Activated CD4-positive, CD25-positive, alpha-beta regulatory T cell treated with anti-CD3 and anti-CD28 coated beads, Interleukin-2, amount 50 U/mL, for 24 hours (primary cell): ENCODE data around the gene DNASE1L3.

Experiments
- ATAC-seq, 2 donors: fragments of 150-1000 bp; cut with Tn5 transposase; one replicate each; pipeline ENCODE4 v1.10.0; 2021; ENCODE audit warnings: mild to moderate bottlenecking in 1 of 2, moderate library complexity in 1 of 2

Gene DNASE1L3

GRCh38 chr3:58198804-58199203, 12.0 kb downstream of the DNASE1L3 start:
- ATAC-seq, result no peak

GRCh38 chr3:58198362-58198761, 12.4 kb downstream of the DNASE1L3 start:
- ATAC-seq, result no peak

DNA sequence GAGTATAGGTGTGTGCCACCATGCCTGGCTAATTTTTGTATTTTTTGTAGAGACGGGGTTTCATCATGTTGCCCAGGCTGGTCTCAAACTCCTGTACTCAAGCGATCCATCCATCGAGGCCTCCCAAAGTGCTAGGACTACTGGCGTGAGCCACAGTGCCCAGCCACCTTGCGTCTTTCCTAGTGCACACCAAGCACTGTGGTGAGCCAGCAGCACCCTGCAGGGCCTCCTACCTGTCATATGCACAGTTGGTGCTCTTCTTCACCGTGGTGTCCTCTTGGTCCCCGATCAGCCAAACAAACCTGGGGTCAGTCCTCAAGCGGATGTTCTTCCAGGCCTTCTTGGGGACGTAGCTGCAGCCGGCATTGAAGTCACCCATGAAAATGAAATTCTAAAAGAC, 13.2 kb downstream of the DNASE1L3 start:
- no peak for ATAC-seq

DNA sequence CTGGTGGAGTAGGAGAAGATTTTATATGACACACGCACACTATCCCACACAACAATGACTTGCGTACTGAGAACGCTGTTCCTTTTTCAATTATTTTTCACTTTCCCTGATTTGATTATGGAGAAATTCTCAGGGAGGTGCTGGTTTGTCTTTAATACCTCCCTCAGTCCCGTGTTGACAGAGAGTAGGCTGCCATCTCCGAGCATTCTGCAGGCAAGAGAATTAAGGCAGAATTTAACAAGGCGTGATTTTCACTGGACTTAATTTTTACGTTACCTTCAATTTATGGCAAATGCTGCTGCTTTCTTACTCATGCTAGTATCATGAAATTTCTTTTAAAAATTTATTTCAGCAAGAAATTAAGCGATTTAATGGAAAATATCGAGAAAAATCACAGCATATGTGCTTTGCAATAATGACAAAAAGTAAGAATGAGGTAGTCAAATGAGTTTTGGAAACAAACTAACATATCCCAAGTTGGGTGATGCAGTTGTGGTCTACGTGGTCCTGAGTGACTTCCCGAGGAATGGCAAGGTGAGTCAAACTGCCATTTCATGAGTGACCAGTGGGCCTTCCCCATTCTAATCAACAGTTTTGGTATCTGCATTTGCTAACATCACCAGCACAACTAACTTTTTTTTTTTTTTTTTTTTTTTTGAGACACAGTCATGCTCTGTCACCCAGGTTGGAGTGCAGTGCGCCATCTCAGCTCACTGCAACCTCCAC, 16.9 kb downstream of the DNASE1L3 start:
- ATAC-seq, result no peak

- ATAC-seq, result no peak
Measured at GRCh38 chr3:58192069-58192468, 18.7 kb downstream of the DNASE1L3 start.

GRCh38 chr3:58191361-58191991, 19.3 kb downstream of the DNASE1L3 start:
- no peak for ATAC-seq

DNA sequence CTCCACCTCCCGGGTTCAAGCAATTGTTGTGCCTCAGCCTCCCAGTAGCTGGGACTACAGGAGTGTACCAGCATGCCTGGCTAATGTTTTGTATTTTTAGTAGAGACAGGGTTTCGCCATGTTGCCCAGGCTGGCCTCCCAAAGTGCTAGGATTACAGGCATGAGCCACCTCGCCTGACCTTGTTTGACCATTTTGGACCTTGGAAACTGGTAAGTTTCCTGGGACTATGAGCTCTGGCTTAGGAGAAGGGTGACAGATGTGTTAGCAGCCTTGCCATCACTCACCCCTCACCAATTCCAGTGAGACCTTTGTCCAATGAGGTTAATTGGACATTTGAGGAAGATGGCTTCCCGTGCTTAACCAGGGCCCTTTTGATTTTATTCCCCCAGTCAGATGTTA, 19.9 kb downstream of the DNASE1L3 start:
- ATAC-seq, result no peak

- ATAC-seq, result no peak
Measured at GRCh38 chr3:58190291-58190690, 20.5 kb downstream of the DNASE1L3 start.

DNA sequence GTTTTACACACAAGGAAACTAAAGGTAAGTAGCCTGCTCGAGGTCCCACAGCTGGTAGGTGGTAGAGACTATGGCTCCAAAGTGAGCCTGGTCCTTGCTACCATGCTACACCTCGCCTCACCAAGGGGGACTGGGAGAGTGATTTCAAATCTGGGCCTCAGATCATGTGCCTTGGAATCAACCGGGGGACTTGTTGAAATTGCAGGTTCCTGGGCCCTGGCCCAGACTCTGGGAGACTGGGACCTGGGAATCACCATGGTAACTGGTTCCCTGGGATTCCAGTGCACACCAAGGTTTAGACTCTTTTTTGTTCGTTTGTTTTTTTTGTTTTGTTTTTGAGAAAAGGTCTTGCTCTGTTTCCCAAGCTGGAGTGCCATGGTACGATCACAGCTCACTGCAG, 21.1 kb downstream of the DNASE1L3 start:
- no peak for ATAC-seq

- no peak for ATAC-seq
Measured at GRCh38 chr3:58188921-58189451, 21.8 kb downstream of the DNASE1L3 start.

DNA sequence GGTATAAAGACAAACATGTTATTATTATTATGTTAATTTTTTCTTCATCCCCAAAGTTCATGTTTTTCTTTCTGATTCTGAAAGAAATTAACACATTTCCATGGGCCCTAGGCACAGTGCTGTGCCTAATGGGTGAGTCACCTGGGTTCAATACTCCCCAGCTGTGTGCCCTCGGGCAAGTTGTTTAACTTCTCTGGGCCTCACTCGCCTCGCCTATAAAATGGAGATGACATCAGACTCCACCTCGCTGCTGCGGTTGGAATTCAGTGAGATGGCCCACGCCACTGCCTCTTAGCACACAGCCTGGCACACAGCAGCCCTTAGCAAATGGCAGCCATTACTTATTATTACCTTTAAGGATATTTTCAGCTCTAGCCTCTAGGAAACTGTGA, 22.6 kb downstream of the DNASE1L3 start:
- no peak for ATAC-seq

- ATAC-seq, result no peak
Measured at GRCh38 chr3:58184982-58185360, 25.8 kb downstream of the DNASE1L3 start.

DNA sequence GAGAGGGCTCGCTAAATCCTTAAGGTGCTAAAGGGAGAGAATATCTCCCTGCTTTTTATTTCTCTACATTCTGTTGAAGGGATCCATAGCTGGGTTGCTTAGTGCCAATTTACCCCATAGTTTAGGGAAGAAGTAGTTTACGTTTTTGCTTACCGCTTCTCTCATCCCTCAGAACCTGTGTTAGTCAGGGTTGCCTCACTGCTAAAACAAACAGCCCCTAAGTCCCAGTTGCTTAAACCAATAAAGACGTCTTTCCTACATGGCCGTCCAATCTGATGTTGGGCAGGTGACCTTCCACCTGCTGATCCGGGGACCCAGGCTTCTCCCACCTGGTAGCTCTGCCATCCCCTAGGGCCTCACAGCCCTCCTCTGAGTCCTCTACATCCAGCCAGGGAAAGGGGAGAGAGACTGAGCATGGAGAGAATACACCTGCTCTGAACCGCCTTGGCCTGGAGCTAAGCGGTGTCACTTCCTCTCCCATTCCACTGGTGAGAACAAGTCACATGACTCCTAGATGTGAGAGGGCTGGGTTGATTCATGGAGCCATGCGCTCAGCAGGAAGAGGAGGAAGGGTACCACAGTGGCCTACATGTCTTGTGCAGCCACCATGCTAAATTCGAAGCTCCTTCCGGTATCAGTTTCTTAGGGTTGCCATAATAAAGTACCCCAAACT, 26.3 kb downstream of the DNASE1L3 start:
- ATAC-seq, result no peak

DNA sequence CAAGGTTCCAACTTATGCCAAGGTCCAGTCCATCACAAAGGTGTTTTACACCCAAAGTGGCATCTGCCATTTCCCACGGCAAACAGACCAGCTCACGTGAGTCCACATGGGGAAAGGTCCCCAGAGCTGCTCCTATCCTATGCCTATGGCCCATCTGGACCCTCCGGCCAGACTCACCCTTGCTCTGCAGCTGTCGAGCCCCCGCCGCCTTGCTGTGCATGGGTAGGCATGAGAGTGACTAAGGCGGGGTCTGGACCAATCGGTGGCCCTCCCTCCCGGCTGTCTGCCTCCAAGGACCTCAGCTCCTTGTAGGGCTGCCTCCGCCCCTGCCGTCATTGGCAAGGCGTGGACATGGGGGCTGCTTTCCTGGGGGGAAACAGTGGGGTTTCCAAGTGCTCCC, 26.9 kb downstream of the DNASE1L3 start:
- ATAC-seq, result no peak

DNA sequence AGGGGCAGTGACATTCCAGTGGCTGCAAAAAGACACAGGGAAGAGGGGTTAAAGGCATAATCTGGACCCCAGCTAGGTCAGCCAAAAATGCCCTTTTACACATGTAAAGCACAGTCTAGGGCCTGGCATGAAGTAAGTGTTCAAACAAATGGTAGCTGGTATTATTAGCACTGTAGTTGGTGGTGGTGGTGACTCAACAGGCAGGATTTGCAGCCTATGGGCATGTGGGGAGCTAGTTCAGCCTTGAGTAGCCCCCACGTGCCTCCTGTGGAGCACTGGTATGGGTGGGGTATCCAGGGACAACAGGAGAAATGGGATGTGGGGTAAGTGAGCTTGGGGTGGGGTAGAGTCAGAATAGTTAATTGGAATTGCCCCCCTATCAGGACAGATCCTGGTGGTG, 27.6 kb downstream of the DNASE1L3 start:
- no peak for ATAC-seq

DNA sequence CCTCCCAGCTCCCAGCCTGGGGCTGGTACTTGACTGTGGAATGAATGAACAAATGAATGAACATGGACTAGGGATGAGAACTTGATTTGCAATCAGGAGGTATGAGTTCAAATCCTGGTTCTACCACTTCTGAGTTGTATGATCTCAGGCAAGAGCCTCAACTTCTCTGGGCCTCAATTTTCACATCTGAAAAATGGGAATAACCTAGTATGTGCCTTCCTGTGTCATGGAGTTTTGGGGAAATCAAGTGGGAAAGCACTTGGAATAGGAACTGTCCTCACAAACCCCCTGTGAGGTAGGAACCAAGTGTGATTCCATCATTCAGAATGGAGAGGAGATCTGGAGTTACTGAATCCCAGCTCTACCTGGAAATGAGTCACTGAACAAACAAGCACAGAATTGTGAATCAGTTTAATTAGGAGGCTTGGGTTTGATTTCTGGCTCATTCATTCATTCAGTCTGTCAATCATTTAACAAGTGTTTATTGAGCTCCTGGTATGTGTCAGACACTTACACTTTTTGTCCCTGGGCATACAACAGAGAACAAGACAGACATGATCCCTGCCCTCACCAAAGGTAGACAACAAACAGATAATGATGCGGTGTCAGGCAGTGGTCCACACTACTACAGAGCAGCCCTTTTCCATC, 29.7 kb downstream of the DNASE1L3 start:
- ATAC-seq, result no peak

GRCh38 chr3:58180099-58180880, 30.5 kb downstream of the DNASE1L3 start:
- no peak for ATAC-seq

- no peak for ATAC-seq
Measured at GRCh38 chr3:58179235-58180098, 31.3 kb downstream of the DNASE1L3 start.

GRCh38 chr3:58178528-58179234, 32.1 kb downstream of the DNASE1L3 start:
- no peak for ATAC-seq

DNA sequence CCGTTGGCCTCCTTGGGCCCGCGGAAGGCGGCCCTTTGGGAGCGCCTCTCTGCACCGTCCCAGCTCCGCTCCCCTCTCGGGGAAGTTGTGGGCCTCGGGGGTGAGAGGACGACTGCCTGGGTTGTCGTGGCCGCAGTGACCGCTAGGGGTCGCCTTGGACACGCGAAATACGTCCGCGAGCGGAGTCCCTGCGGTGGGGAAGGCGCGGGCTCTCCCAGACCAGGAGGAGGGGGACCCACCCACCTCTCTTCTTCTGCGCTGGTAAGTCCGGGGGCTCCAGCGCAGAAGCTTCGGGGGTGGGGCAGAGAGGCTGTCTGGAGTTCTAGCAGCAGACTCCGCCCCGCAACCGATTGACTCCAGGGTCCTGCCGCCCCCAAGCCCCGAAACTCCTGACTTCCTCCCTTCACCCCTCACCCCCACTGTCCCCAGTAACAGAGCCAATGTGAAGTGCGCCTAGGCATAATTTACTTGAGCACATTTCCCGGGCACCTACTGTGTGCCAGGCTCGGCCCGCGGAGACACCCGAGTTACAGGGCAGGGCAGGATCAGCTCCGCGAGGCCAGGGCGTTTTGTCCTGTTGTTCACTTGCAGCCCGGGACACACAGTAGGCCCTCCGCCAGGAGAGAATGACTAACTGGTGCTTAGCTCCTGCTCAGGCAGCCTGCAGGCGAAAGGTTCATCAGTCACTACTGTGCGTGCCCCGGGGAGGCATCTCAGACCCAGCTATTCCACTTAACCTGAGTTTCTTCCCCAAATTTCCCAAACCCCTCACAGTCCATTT, 32.8 kb downstream of the DNASE1L3 start:
- ATAC-seq, result peak; percentile 88 to 89
